K562 (cell line): ENCODE data around the gene PRKG1. TPM values are rescaled to one million over a fixed set of nuclear protein-coding genes. Genes with fewer than 3 reads are reported as not detected.

Experiments
- ATAC-seq: fragments of 200-7000 bp; cut with Tn5 transposase; 3 replicates; pipeline ENCODE4 v1.9.1; 2020; ENCODE audit warnings: moderate library complexity
- BruUV-seq: library from RNA; stranded (reverse); fragments of 400-500 nt; replicated peaks from 2 replicates; lab custom pipeline; 2021; lab: Mats Ljungman, UMichigan
- CTCF ChIA-PET: fragments of 300-600 bp; formaldehyde crosslinking; extraction: SDS; loops from one replicate; lab custom pipeline; 2021; ENCODE audit warnings: low intra/inter-chr PET ratio; lab: Yijun Ruan, JAX
- POLR2A ChIA-PET: fragments of 300-600, 350-650 bp; sonication (Branson Sonifier 250); formaldehyde crosslinking; extraction: SDS; loops from one replicate; lab custom pipeline; 2021; ENCODE audit warnings: antibody characterized with exemption, inconsistent platforms; lab: Yijun Ruan, JAX
- DNase-seq, 4 experiments: peaks; one replicate each; pipeline versions ENCODE4 v3.0.0 to v3.0.0-alpha.2; 2011 to 2018; ENCODE audit warnings: low spot score in 3 of 4, mixed read lengths in 3 of 4; ENCODE audit errors: extremely low read depth in 1 of 4
- FAIRE-seq: peaks from 2 replicates; lab custom pipeline; 2011; peaks lifted over from hg19 to GRCh38; lab: Jason Lieb, UNC
- H2AFZ ChIP-seq: 2 replicates; pipeline ENCODE4 v1.6.0; 2011; ENCODE audit warnings: low read depth, low read length, control low read depth, inconsistent platforms
- H3K27ac ChIP-seq: fragments of 200-600 bp; 3 replicates; pipeline ENCODE4 v1.8.0; 2011; ENCODE audit warnings: low read depth, mild to moderate bottlenecking, control low read depth, inconsistent platforms, low read length, moderate library complexity, mixed read lengths; ENCODE audit errors: extremely low read depth
- H3K27me3 ChIP-seq, 2 experiments: fragments of 300-600 bp in 1 of 2; 2 replicates in 1 of 2; 3 replicates in 1 of 2; pipeline versions ENCODE4 v1.6.0 to v1.8.0; 2011; ENCODE audit warnings: inconsistent platforms in 2 of 2, low read length in 2 of 2, mild to moderate bottlenecking in 1 of 2, mixed read lengths in 1 of 2, moderate library complexity in 1 of 2; ENCODE audit not compliant: control insufficient read depth in 2 of 2, insufficient read depth in 2 of 2
- H3K36me3 ChIP-seq: fragments of 300-600 bp; 3 replicates; pipeline ENCODE4 v1.8.0; 2011; ENCODE audit warnings: mild to moderate bottlenecking, low read length, inconsistent platforms; ENCODE audit not compliant: control insufficient read depth, insufficient read depth
- H3K4me1 ChIP-seq, 2 experiments: fragments of 200-600 bp in 1 of 2; replicated peaks in 1 of 2; 2 replicates in 1 of 2; 3 replicates in 1 of 2; pipeline versions ENCODE4 v1.5.1 to v1.8.0; 2011; ENCODE audit warnings: inconsistent platforms in 2 of 2, low read length in 2 of 2, mild to moderate bottlenecking in 1 of 2, mixed read lengths in 1 of 2, moderate library complexity in 1 of 2; ENCODE audit not compliant: control insufficient read depth in 2 of 2, insufficient read depth in 2 of 2
- H3K4me2 ChIP-seq: 2 replicates; pipeline ENCODE4 v1.6.1; 2011; ENCODE audit warnings: low read length, control low read depth, inconsistent platforms, mixed read lengths; ENCODE audit not compliant: insufficient read depth
- H3K4me3 ChIP-seq: fragments of 200-600 bp; sonication (generic), shearing (Covaris generic); 2 replicates; pipeline ENCODE4 v1.5.1; 2016; ENCODE audit warnings: control low read depth, inconsistent platforms
- H3K79me2 ChIP-seq: fragments of 200-600 bp; 3 replicates; pipeline ENCODE4 v1.8.0; 2011; ENCODE audit warnings: low read length, inconsistent platforms; ENCODE audit not compliant: control insufficient read depth, insufficient read depth
- H3K9ac ChIP-seq, 2 experiments: 2 replicates each; pipeline versions ENCODE4 v1.6.0 to v1.6.1; 2011; ENCODE audit warnings: low read depth in 2 of 2, low read length in 2 of 2, control low read depth in 1 of 2, inconsistent platforms in 1 of 2, mild to moderate bottlenecking in 1 of 2, mixed read lengths in 1 of 2; ENCODE audit not compliant: insufficient read depth in 1 of 2
- H3K9me1 ChIP-seq: one replicate; pipeline ENCODE4 v1.6.0; 2011; ENCODE audit warnings: inconsistent platforms, mild to moderate bottlenecking, low read length, moderate library complexity; ENCODE audit not compliant: control insufficient read depth, insufficient read depth
- H3K9me3 ChIP-seq: replicated peaks from 2 replicates; pipeline ENCODE4 v1.5.1; 2011; ENCODE audit warnings: low read depth, low read length, inconsistent platforms; ENCODE audit not compliant: control insufficient read depth, insufficient read depth
- H4K20me1 ChIP-seq: replicated peaks from 2 replicates; pipeline ENCODE4 v1.6.1; 2011; ENCODE audit warnings: low read length, inconsistent platforms, mixed read lengths; ENCODE audit not compliant: control insufficient read depth, insufficient read depth
- ARID2 ChIP-seq: fragments of 450-650 bp; IDR thresholded peaks from 2 replicates; pipeline ENCODE4 v1.6.1; 2017; ENCODE audit warnings: antibody characterized with exemption, mild to moderate bottlenecking
- ETV5 ChIP-seq: sonication (generic); formaldehyde crosslinking; IDR thresholded peaks from 2 replicates; pipeline ENCODE4 v1.4.0; 2020; ENCODE audit warnings: low read depth, mild to moderate bottlenecking, missing genetic modification reagents
- FOXJ3 ChIP-seq: sonication (generic); formaldehyde crosslinking; IDR thresholded peaks from 2 replicates; pipeline ENCODE4 v1.4.0; 2020; ENCODE audit warnings: mild to moderate bottlenecking, missing genetic modification reagents
- GABPB1 ChIP-seq: sonication (generic); formaldehyde crosslinking; IDR thresholded peaks from 2 replicates; pipeline ENCODE4 v1.8.0; 2022; ENCODE audit warnings: mild to moderate bottlenecking, missing genetic modification reagents
- SAFB2 ChIP-seq: fragments of 200-400 bp; formaldehyde crosslinking; IDR thresholded peaks from 2 replicates; pipeline ENCODE4 v1.6.1; 2018; ENCODE audit warnings: borderline replicate concordance, low read length, low read depth, moderate library complexity; ENCODE audit not compliant: severe bottlenecking
- SMARCA5 ChIP-seq: fragments of 450-650 bp; IDR thresholded peaks from 2 replicates; pipeline ENCODE4 v1.6.1; 2016
- ZFP1 ChIP-seq: fragments of 450-650 bp; formaldehyde crosslinking; IDR thresholded peaks from 2 replicates; pipeline ENCODE4 v1.4.0; 2020; ENCODE audit warnings: mild to moderate bottlenecking, mixed read lengths
- ZNF140 ChIP-seq: fragments of 250-450 bp; sonication (Bioruptor Pico); IDR thresholded peaks from 2 replicates; pipeline ENCODE4 v1.8.0; 2021; ENCODE audit warnings: moderate library complexity, mild to moderate bottlenecking, inconsistent platforms
- ZNF354B ChIP-seq: fragments of 250-450 bp; sonication (Bioruptor Pico); IDR thresholded peaks from 2 replicates; pipeline ENCODE4 v1.4.0; 2020
- WGBS: fragments of 100-300 bp; shearing (Covaris generic); methylation state at CpG from one replicate; pipeline ENCODE4 v1.1.6; 2016; ENCODE audit warnings: low coverage, mixed read lengths; ENCODE audit not compliant: insufficient coverage; ENCODE audit errors: missing lambda C conversion rate; 5-methylcytosine and 5-hydroxymethylcytosine counted together
- in situ Hi-C: fragments of 300-500 bp; cut with MboI; formaldehyde crosslinking; loops from 4 replicates; pipeline ENCODE4 v1.15.0; 2018; ENCODE audit warnings: inconsistent platforms, mixed read lengths
- intact Hi-C: fragments of 100-400 bp; cut with micrococcal nuclease; formaldehyde crosslinking; loops from 2 replicates; pipeline ENCODE4 v1.14.2; 2022
- polyA plus RNA-seq, 8 experiments: library from polyadenylated mRNA; depleted of rRNA in 4 of 8; stranded (reverse) in 5 of 8; unstranded in 3 of 8; fragments of >200 nt; fragmentation: Nextera tagmentation in 2 of 8; fragmentation: Illumina TruSeq in 1 of 8; extraction: Ambion mirVana in 2 of 8; extraction: Trizol in 1 of 8; gene quantifications; 2 replicates each; pipeline versions ENCODE4 v1.2.1 to v1.2.3, GENCODE V29; 2011 to 2014; ENCODE audit warnings: inconsistent platforms in 1 of 8, missing spikeins in 1 of 8
- total RNA-seq, 7 experiments: library from RNA; depleted of rRNA in 6 of 7; stranded (reverse); fragments of >200 nt in 6 of 7; fragmentation: Illumina TruSeq in 2 of 7; extraction: Trizol in 2 of 7; gene quantifications; 2 replicates each; pipeline versions ENCODE4 v1.2.1 to v1.2.3, GENCODE V29; 2011 to 2021; ENCODE audit warnings: low replicate concordance in 1 of 7
- TF ChIP-seq, protein P1 (sequence below): fragments of 250-450 bp; sonication (Bioruptor Pico); IDR thresholded peaks from 2 replicates; pipeline ENCODE4 v1.8.0; 2022; ENCODE audit warnings: moderate library complexity, mild to moderate bottlenecking, inconsistent platforms
- TF ChIP-seq, protein P2 (sequence below), 3 experiments: fragments of 200-800 bp in 1 of 3; sonication (Bioruptor generic) in 1 of 3; sonication (generic) in 1 of 3; formaldehyde crosslinking in 1 of 3; IDR thresholded peaks; 2 replicates each; pipeline versions ENCODE4 v1.6.1 to v1.8.0; 2016 to 2022; ENCODE audit warnings: mild to moderate bottlenecking in 2 of 3, missing compliant biosample characterization in 2 of 3, missing genetic modification characterization in 2 of 3, missing genetic modification reagents in 1 of 3
- TF ChIP-seq, protein P3 (sequence below): fragments of 250-450 bp; sonication (Bioruptor Pico); IDR thresholded peaks from 2 replicates; pipeline ENCODE4 v1.4.0; 2020; ENCODE audit warnings: mild to moderate bottlenecking, moderate library complexity
- TF ChIP-seq, protein P4 (sequence below): IDR thresholded peaks from 2 replicates; pipeline ENCODE4 v1.6.1; 2011; ENCODE audit warnings: borderline replicate concordance, low read depth, mild to moderate bottlenecking, moderate library complexity, low read length; ENCODE audit not compliant: insufficient read depth, poor library complexity, severe bottlenecking

The PRKG1 gene
- total and polyA plus RNA-seq, 9 of the 15 experiments (the other 6 are each of a cell fraction or from before 2014, with no cell fraction given): 0.22 TPM; not detected in 8

DNA sequence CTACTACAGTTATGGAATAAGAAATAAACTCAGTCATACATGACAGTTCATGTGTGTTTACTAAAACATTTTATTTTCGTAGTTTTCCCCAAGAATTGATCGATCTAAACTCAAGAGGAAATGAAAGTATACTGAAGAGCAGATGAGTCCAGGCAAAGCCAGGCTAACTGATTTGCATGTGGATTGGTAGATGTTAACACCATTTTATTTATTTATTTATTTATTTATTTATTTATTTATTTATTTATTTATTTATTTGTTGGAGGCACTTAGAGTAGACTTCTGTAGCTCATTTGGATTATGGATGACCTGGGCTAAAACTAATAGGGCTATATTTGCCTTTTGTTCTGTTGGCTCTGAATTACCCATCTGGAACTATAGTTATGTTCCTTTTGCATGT, 1171.3 kb downstream of the PRKG1 start:
- no peak overlapping the region for H3K27ac ChIP-seq
- no peaks in the 10 kb centered on the region for H3K9me1 ChIP-seq
- H4K20me1 ChIP-seq: no peaks in the 10 kb centered on the region
- no peaks in the 10 kb centered on the region for H3K4me1 ChIP-seq
- DNase-seq (no peak), ATAC-seq (no peak), FAIRE-seq (no peak)
- in situ Hi-C loops: no loop called here
- POLR2A ChIA-PET: no interaction called here
- no peaks in the 10 kb centered on the region for H3K36me3 ChIP-seq
- H3K79me2 ChIP-seq: no peaks in the 10 kb centered on the region
- TF ChIP-seq SAFB2: no peak
- TF ChIP-seq SMARCA5: no peak
- TF ChIP-seq, protein P1, sequence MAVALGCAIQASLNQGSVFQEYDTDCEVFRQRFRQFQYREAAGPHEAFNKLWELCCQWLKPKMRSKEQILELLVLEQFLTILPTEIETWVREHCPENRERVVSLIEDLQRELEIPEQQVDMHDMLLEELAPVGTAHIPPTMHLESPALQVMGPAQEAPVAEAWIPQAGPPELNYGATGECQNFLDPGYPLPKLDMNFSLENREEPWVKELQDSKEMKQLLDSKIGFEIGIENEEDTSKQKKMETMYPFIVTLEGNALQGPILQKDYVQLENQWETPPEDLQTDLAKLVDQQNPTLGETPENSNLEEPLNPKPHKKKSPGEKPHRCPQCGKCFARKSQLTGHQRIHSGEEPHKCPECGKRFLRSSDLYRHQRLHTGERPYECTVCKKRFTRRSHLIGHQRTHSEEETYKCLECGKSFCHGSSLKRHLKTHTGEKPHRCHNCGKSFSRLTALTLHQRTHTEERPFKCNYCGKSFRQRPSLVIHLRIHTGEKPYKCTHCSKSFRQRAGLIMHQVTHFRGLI (CRISPR knock-in tag): no peak
- TF ChIP-seq, protein P2, sequence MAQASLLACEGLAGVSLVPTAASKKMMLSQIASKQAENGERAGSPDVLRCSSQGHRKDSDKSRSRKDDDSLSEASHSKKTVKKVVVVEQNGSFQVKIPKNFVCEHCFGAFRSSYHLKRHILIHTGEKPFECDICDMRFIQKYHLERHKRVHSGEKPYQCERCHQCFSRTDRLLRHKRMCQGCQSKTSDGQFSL (CRISPR knock-in tag; IDR thresholded peaks at IDR 0.05): no peak
- TF ChIP-seq, protein P2 (tag; IDR thresholded peaks at IDR 0.05): no peak
- no peak for TF ChIP-seq ARID2
- no peak for TF ChIP-seq GABPB1 (CRISPR knock-in tag)
- TF ChIP-seq, protein P3, sequence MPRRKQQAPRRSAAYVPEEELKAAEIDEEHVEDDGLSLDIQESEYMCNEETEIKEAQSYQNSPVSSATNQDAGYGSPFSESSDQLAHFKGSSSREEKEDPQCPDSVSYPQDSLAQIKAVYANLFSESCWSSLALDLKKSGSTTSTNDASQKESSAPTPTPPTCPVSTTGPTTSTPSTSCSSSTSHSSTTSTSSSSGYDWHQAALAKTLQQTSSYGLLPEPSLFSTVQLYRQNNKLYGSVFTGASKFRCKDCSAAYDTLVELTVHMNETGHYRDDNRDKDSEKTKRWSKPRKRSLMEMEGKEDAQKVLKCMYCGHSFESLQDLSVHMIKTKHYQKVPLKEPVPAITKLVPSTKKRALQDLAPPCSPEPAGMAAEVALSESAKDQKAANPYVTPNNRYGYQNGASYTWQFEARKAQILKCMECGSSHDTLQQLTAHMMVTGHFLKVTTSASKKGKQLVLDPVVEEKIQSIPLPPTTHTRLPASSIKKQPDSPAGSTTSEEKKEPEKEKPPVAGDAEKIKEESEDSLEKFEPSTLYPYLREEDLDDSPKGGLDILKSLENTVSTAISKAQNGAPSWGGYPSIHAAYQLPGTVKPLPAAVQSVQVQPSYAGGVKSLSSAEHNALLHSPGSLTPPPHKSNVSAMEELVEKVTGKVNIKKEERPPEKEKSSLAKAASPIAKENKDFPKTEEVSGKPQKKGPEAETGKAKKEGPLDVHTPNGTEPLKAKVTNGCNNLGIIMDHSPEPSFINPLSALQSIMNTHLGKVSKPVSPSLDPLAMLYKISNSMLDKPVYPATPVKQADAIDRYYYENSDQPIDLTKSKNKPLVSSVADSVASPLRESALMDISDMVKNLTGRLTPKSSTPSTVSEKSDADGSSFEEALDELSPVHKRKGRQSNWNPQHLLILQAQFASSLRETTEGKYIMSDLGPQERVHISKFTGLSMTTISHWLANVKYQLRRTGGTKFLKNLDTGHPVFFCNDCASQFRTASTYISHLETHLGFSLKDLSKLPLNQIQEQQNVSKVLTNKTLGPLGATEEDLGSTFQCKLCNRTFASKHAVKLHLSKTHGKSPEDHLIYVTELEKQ (CRISPR knock-in tag): no peak
- no peak for TF ChIP-seq ZNF140 (CRISPR knock-in tag)
- TF ChIP-seq, protein P4, sequence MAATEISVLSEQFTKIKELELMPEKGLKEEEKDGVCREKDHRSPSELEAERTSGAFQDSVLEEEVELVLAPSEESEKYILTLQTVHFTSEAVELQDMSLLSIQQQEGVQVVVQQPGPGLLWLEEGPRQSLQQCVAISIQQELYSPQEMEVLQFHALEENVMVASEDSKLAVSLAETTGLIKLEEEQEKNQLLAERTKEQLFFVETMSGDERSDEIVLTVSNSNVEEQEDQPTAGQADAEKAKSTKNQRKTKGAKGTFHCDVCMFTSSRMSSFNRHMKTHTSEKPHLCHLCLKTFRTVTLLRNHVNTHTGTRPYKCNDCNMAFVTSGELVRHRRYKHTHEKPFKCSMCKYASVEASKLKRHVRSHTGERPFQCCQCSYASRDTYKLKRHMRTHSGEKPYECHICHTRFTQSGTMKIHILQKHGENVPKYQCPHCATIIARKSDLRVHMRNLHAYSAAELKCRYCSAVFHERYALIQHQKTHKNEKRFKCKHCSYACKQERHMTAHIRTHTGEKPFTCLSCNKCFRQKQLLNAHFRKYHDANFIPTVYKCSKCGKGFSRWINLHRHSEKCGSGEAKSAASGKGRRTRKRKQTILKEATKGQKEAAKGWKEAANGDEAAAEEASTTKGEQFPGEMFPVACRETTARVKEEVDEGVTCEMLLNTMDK: no peak
- TF ChIP-seq FOXJ3 (CRISPR knock-in tag): no peak
- TF ChIP-seq ZFP1: no peak
- no peak for TF ChIP-seq ETV5 (CRISPR knock-in tag)
- no peak for TF ChIP-seq ZNF354B (CRISPR knock-in tag)
- BruUV-seq: no TSS peak
- H3K27me3 ChIP-seq: no peaks in the 10 kb centered on the region
- intact Hi-C loops: no loop called here
- CTCF ChIA-PET: no interaction called here
- WGBS: 2% methylated on average over 2 of the region's 2 CpGs
- no peak overlapping the region for H3K4me3 ChIP-seq
- no peak overlapping the region for H3K4me2 ChIP-seq
- H2AFZ ChIP-seq: no peak overlapping the region
- 0 out of 2 replicates have a peak, but pooled peaks cover 2% of the 10 kb centered on the region for H3K9me3 ChIP-seq
- no peak overlapping the region for H3K9ac ChIP-seq
